HG02840 (cell line): ENCODE measurements around the gene UBAC1.
"Not testable (repeated sequence)": the region's sequence is repeated elsewhere in the genome, so short reads cannot be mapped to it uniquely, and the experiment has no call there.

Experiments used
- ATAC-seq: cut with Tn5 transposase; IDR thresholded peaks from one replicate; pipeline ENCODE4 v1.9.1; 2021; ENCODE audit warnings: mild to moderate bottlenecking, moderate library complexity, moderate number of reproducible peaks; ENCODE audit not compliant: unreplicated experiment, low FRiP score

The UBAC1 gene

GRCh38 chr9:135960411-135961276, 529 bp downstream of the UBAC1 start:
- ATAC-seq = peak; percentile 28

DNA sequence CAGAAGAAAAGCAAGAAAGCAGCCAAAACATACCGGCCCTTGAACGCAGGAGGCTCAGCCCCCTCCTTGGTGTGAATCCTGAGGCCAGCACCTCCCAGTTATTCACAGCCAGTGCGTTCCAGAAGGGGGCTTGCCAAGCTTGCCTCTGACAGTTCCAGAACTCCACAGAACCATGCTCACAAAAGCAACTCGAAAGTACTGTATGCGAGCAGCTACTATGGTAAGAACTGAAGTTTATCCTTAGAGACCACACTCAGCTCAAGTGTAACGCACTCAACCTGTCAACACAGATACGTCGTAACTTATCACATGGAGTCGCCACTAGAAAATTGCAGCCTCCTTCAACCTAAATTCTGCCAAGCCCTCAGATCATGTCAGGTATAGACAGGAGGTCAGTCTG, 1.4 kb downstream of the UBAC1 start:
- no peak for ATAC-seq

DNA sequence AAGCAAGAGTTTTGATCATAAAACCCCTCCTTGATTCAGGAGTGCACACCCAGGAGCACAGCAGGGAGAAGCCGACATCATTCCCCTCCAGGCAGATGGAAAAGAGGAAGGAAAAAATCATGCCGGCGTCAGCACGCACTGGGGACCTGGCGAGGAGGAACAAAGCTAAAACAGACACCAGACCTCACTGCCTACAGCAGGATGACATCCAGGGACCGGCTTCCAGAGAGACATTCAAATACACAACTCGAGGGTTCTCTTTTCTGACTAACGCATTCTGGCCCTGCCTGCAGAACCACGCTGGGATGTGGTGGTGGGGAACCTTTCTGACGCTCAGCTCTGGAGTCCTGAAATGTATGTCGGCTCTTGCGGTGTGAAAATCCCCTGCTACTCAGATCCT, 2.7 kb downstream of the UBAC1 start:
- ATAC-seq = no peak

- ATAC-seq = no peak
These were observed 3.7 kb downstream of the UBAC1 start for GRCh38 chr9:135957431-135957830.

DNA sequence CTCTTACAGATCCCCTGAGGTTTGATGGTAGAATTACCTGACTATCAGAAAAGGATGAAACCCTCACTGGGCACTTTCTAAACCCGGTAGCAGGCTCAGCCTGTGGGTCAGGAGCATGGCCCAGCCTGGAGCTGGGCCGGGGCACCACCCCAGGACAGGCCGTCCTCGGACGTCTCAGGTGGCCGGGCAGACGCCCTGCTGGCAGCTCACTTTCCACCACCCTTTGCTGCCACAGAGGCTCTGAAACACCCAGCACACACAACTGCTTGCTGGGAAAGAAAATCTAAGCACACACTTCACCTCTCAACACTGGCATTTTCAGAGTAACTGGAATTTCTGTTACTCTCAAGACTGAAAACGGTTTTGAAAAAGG, 4.4 kb downstream of the UBAC1 start:
- no peak for ATAC-seq

DNA sequence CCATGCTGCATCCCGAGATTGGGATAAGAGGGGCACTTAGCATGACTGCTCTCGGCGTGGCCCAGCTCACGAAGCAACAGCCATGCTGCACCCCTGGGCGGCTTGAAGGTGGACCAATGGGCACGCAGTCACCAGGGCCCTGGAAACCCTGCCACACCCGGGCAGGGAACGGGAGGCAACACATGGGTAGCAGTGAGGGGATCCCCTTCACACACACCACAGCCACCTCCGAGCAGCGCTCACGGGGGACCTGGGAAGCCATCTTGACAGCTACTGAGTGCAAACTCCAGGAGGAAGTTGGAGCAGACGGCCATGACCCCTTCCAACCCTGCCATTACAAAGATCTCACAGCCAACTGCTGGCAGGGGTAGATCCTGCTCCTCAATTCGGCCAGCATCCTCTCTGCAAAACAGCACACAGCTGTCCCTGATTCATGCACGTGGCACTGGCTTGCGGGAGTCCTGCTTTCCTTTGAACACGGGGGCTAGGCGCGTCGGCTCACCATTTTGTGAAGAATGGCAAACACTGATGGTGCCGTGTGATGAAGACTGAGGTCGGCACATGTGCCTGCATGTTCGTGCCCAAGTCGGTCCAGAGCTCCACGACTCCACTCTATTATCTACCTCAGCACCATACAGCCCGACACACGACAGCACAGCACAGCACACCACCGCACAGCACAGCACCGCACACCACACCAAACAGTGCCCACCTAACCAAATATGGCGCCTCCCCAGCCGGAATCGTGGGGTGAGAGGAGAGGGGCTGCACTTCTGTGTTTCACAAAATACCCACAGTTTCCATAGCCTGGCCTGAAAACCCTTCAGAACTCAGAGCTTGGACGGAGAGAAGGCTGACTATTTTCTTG, 5.0 kb downstream of the UBAC1 start:
- no peak for ATAC-seq

- ATAC-seq = no peak
These were observed 8.4 kb downstream of the UBAC1 start for GRCh38 chr9:135952664-135953206.

GRCh38 chr9:135951889-135952663, 9.1 kb downstream of the UBAC1 start:
- no peak for ATAC-seq

- not testable (repeated sequence) for ATAC-seq
These were observed 9.9 kb downstream of the UBAC1 start for GRCh38 chr9:135951310-135951709.

DNA sequence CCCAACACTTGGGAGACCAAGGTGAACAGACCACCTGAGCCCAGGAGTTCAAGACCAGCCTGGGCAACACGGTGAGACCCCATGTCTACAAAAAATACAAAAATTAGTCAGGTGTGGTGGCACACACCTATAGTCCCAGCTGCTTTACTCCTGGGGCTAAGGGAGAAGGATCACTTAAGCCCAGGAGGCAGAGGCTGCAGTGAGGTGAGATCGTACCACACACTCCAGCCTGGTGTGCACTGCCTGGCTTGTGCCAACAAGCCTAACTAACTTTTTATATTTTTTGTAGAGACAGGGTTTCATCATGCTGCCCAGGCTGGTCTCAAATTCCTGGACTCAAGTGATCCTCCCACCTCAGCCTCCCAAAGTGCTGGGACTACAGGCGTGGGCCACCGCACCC, 10.3 kb downstream of the UBAC1 start:
- ATAC-seq = not testable (repeated sequence)

DNA sequence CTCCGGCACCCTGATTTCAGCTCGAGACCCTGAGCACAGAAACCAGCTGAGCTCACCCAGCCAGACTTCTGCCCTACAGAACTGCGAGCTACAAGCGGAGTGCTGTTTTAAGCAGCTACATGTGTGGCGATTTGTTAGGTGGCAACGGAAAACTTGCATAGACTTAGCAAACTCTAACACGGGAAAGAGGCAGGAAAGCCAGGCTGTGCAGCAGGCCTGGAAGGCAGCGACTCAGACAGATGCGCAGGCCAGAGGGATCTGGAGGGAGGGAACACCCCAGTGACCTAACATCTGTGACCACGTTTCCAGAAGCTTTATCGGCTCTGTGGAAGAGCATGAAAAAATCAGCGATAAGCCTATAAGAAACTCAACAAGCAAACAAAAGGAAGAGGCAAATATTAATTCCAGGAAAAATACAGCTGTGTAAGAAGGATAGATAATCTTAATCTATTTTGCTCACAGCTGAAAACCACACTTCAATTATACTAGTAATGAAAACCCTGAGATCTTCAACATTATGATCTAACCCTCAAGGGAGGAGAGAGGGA, 11.0 kb downstream of the UBAC1 start:
- ATAC-seq = no peak

- no peak for ATAC-seq
These were observed 11.6 kb downstream of the UBAC1 start for GRCh38 chr9:135949501-135950134.

DNA sequence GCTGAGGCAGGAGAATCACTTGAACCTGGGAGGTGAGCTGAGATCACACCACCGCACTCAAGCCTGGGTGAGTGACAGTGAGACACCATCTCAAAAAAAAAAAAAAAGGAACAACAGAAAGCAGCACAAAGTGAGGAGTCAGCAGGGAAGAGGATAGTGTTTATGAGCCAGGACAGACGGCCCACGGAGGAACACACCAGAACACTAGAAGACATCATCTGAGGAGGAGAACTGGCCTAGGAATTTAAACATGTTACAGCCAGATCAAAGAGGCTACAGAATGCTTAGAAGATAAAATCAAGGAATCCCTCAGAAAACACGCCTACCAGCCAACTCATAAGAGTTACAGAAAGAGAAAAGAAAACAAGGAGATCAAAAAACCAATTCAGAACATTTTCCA, 12.2 kb downstream of the UBAC1 start:
- ATAC-seq = no peak

GRCh38 chr9:135948446-135948845, 12.7 kb downstream of the UBAC1 start:
- no peak for ATAC-seq

DNA sequence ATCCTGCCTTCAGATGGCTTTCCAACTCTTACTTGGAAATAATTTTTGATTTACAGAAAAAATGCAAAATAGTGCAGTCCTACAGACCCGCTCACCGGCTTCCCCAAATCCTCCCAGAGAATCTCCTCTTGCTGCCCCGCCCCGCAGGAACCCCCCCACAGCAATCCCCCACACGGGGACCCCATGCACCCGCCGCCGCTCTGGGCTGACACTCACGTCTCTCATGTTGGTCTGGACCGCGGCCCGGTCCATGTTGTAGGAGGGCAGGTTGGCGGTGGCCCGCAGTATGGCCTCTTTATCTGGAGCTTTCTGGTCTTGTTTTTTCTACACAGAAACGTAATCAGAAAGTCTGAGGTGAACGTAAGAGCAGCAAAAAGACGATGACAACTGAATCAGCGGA, 13.6 kb downstream of the UBAC1 start:
- ATAC-seq = no peak

GRCh38 chr9:135947105-135947504, 14.1 kb downstream of the UBAC1 start:
- not testable (repeated sequence) for ATAC-seq

- ATAC-seq = no peak
These were observed 14.7 kb downstream of the UBAC1 start for GRCh38 chr9:135946392-135946994.

GRCh38 chr9:135945969-135946368, 15.2 kb downstream of the UBAC1 start:
- ATAC-seq = no peak
